Measurements from ENCODE around the gene CLIC6.

CLIC6 gene

GRCh38 chr21:34639250-34639649, 29.5 kb upstream of the CLIC6 start (continued):
- TF ChIP-seq TSHZ2 (CRISPR knock-in tag; IDR thresholded peaks at IDR 0.05) (no peak), CSDC2 (CRISPR knock-in tag; IDR thresholded peaks at IDR 0.05) (no peak)

- peak; percentile 17; the same call in 2 of the 3 replicates for ATAC-seq
- no peak for TF ChIP-seq PATZ1 (CRISPR knock-in tag; IDR thresholded peaks at IDR 0.05; ENCODE audit: borderline replicate concordance)
- no peak for TF ChIP-seq CREB5 (CRISPR knock-in tag; IDR thresholded peaks at IDR 0.05; ENCODE audit: low read depth)
Observed at GRCh38 chr21:34639882-34640788, 28.7 kb upstream of the CLIC6 start.

GRCh38 chr21:34640858-34641257, 27.9 kb upstream of the CLIC6 start:
- ATAC-seq: peak; percentile 88
- no peak for TF ChIP-seq ZFP3 (CRISPR knock-in tag; IDR thresholded peaks at IDR 0.05)
- no peak for TF ChIP-seq PPARA (CRISPR knock-in tag; IDR thresholded peaks at IDR 0.05; ENCODE audit: borderline replicate concordance)
- TF ChIP-seq ZNF565 (CRISPR knock-in tag; conservative IDR thresholded peaks at IDR 0.05; ENCODE audit: low read depth): no peak
- no peak for TF ChIP-seq CSDC2 (CRISPR knock-in tag; IDR thresholded peaks at IDR 0.05)
- TF ChIP-seq ARNTL (CRISPR knock-in tag; IDR thresholded peaks at IDR 0.05; ENCODE audit: borderline replicate concordance, low read depth): no peak
- TF ChIP-seq TSHZ2 (CRISPR knock-in tag; IDR thresholded peaks at IDR 0.05): no peak
- no peak for TF ChIP-seq TOX (CRISPR knock-in tag; IDR thresholded peaks at IDR 0.05; ENCODE audit: borderline replicate concordance)
- no peak for TF ChIP-seq ZFP30 (CRISPR knock-in tag; IDR thresholded peaks at IDR 0.05)
- TF ChIP-seq ZNF8 (CRISPR knock-in tag; IDR thresholded peaks at IDR 0.05): no peak

GRCh38 chr21:34642211-34643075, 26.4 kb upstream of the CLIC6 start:
- no peak for ATAC-seq
- no peak for TF ChIP-seq TOX (CRISPR knock-in tag; IDR thresholded peaks at IDR 0.05; ENCODE audit: borderline replicate concordance)
- TF ChIP-seq BACH2 (CRISPR knock-in tag; IDR thresholded peaks at IDR 0.05; ENCODE audit: borderline replicate concordance): no peak
- no peak for TF ChIP-seq ZNF8 (CRISPR knock-in tag; IDR thresholded peaks at IDR 0.05)
- no peak for TF ChIP-seq CSDC2 (CRISPR knock-in tag; IDR thresholded peaks at IDR 0.05)
- no peak for TF ChIP-seq ISL1 (CRISPR knock-in tag; IDR thresholded peaks at IDR 0.05)
- no peak for TF ChIP-seq GLIS3 (CRISPR knock-in tag; IDR thresholded peaks at IDR 0.05)
- TF ChIP-seq PATZ1 (CRISPR knock-in tag; IDR thresholded peaks at IDR 0.05; ENCODE audit: borderline replicate concordance): no peak
- no peak for TF ChIP-seq CSRNP3 (CRISPR knock-in tag; IDR thresholded peaks at IDR 0.05)
- TF ChIP-seq POU6F1 (CRISPR knock-in tag; IDR thresholded peaks at IDR 0.05; ENCODE audit: borderline replicate concordance, low read depth): no peak
- no peak for TF ChIP-seq TCF4 (CRISPR knock-in tag; IDR thresholded peaks at IDR 0.05; ENCODE audit: borderline replicate concordance)
